A549 treated with RU486 at 1 μM for 4 hours (cell line): ENCODE measurements around the gene HCN2. TPM values are rescaled to one million over a fixed set of nuclear protein-coding genes. Genes with fewer than 3 reads are reported as not detected.

Experiments used
- total RNA-seq: library from RNA; stranded (reverse); fragments of 200-300 nt; extraction: Qiagen RNA extraction; gene quantifications from 5 replicates; pipeline ENCODE4 v1.2.3, GENCODE V29; 2022; ENCODE audit warnings: low read depth

HCN2 gene
- total RNA-seq = 27.7 to 43.9 TPM (median 40.1 TPM) in 5 replicates

DNA sequence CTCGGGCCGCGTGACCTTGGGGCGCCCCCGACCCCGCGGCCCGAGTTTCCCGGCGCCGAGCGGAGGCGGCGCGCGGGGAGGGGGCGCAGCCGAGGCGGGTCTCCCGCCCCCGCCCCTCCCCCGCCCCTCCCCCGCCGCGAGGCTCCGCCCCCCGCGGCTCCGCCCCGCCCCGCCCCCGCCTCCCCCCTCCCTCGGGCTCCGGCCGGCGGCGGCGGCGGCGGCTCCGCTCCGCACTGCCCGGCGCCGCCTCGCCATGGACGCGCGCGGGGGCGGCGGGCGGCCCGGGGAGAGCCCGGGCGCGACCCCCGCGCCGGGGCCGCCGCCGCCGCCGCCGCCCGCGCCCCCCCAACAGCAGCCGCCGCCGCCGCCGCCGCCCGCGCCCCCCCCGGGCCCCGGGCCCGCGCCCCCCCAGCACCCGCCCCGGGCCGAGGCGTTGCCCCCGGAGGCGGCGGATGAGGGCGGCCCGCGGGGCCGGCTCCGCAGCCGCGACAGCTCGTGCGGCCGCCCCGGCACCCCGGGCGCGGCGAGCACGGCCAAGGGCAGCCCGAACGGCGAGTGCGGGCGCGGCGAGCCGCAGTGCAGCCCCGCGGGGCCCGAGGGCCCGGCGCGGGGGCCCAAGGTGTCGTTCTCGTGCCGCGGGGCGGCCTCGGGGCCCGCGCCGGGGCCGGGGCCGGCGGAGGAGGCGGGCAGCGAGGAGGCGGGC, at the start of gene HCN2:
Gene HCN2, plus strand, starts transcription at position 189 of the 703 bp plus-strand sequence. Its CDS starts 65 bp downstream, at position 254.

DNA sequence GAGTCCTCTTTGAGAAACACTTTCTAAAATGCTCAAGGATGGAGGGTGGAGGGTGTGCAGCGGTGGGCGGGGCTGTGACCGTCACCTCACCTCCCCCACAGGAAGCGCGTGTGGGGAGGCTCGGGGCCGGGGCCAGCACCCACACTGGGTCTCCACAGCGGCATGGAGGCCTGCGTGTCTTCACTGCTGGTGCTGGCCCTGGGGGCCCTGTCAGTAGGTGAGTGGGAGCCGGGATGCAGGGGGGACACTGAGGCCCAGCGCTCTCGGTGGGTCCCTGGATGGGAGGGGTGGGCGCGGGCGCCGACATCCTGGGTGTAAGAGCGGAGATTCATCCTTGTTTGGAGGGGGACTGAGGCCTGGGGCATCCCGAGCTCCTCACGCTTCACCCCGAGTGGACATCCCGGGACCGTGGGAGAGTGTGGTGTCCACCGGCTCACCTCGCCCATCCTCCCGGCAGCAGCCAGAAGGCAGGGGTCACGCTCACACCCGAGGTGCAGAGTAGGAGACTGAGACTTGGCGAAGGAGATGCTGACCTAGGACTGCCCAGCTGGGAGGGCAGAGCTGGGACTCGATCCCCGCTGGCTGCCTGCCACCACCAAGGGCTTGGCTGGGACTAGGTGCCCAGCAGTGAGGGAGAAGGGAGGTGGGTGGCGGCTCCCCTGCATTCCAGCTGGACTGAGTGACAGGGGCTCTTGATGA, 45.6 kb upstream of the HCN2 start, which contains the start of gene GZMM:
Gene GZMM, plus strand, starts transcription at position 144 of the 699 bp plus-strand sequence. Its CDS starts 19 bp downstream, at position 163.

DNA sequence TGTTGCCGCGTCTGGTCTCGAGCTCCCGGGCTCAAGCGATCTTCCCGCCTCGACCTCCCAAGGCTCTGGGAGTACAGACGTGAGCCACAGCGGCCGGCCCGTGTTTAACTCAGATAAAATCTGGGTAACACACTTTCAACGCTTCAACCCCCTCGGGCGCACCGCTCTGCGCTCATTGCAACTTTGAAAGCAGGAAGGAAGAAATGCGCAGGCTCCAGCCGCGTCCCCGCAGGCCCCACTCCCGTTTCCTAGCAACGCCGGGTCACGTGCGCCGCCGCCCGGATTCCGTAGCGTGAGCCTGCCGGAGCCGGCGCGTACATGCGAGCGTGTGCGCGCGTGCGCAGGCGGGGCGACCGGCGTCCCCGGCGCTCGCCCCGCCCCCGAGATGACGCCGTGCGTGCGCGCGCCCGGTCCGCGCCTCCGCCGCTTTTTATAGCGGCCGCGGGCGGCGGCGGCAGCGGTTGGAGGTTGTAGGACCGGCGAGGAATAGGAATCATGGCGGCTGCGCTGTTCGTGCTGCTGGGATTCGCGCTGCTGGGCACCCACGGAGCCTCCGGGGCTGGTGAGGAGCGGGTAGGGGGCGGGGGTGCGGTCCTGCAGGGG, 17.4 kb upstream of the HCN2 start, which contains the start of gene BSG:
Gene BSG, plus strand, starts transcription at position 457 of the 603 bp plus-strand sequence. Its CDS starts 39 bp downstream, at position 496.

DNA sequence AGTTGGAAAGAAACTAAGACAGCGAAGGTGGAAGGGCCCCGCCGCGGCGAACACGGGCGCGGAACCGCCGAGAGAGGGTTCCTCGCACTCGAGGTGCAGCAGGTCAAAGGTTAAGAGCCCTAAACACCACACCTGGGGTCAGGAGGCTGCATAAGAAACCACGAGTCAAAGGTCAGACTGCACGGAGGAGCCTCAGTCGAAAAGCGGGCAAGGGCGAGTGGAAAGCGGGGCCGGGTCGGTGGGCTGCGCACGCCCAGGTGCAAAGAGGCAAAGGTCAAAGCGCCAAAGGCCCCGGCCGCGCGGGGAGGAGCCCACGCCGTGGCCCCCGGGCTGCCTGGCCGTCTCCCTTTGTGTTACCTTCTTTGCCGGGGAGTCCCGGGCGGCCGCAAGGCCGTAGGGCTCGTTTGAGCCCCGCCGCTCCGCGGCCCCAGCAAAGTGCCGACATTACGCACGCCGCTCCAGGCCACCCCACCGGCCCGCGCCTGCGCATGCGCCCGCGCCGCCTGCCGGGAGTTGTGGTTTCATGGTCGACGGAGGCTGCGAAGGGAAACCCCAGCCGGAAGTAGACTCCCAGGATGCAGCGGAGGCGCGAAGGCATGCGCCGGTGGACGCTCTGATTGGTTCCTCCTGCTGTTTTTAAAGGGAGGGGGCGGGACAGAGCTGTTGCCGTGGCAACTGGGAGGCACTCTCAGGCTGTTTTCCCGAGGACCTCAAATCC, 43.5 kb downstream of the HCN2 start, which contains the start of gene POLRMT:
Gene POLRMT, minus strand, starts transcription at position 470 of the 718 bp plus-strand sequence. Its CDS starts 25 bp downstream, at position 445.

DNA sequence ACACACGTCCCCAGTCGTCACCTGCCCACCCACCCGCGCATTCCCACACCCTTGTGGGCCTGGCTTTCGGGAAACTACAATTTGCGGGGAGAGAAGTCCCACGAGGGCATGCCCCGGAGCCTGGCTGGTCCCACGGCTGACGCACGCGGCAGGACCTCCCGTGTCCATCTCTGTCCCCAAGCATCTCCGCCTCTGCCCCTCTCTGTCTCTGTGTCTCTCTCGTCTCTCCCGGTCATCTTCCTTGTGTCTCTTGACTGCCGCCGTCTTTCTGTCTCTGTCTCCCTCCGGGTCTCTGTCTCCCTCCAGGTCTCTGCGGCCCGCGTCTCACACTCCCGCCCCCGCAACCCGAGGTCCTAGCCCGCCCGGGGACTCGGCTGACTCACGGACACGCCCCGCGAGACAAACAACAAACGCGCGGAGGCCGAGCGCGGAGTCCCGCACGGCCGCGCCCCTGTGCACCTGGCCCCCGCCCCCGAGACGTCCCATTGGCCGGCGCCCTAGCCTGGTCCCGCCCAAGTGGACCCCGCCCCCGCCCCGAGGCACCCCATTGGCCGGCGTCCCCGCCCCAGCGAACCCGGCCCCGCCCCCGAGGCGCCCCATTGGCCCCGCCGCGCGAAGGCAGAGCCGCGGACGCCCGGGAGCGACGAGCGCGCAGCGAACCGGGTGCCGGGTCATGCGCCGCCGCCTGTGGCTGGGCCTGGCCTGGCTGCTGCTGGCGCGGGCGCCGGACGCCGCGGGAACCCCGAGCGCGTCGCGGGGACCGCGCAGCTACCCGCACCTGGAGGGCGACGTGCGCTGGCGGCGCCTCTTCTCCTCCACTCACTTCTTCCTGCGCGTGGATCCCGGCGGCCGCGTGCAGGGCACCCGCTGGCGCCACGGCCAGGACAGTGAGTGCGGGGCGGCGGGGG, 49.8 kb downstream of the HCN2 start, which contains the start of gene FGF22:
Gene FGF22, plus strand, starts transcription at position 627 of the 908 bp plus-strand sequence. Its CDS starts 47 bp downstream, at position 674.

DNA sequence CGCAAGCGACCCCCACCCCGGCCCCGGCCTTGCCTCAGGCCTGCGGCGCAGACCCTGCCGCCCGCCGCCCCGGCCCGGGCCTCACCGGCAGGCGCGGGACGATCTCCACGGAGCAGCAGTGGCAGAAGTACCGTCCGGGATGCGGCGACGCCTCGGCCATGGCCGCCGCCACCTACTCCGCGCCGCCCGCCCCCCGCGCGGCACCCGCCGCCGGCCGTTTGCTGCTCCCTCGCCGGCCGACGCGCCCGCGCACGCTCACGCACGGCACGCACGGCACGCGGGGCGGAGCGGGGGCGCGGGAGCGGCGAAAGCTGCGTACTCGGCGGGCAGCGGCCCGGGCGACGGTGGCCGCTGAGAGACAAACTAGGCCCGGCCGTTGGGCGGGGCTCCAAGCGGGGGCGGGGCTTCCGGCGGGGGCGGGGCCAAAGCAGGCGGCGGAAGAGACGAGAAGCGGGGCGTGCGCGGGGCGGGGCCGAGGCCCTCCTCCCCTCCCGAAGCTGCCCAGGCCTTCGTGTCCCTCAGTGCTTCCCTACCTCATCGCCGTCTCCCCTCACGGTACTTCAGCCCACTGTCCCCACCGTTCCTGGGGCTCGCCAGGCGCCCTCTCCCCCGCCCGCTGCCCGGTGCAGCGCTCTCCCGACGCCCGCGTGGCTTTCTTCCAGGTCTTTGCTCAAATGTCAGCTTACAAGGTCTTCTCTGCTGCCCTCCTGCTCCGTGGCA, 73.4 kb downstream of the HCN2 start, which contains the start of gene RNF126:
Gene RNF126, minus strand, starts transcription at position 253 of the 720 bp plus-strand sequence. Its CDS starts 93 bp downstream, at position 160.

Other genes starting within 250 kb of the HCN2 start
- gene MIER2, start 245.1 kb upstream of the HCN2 start, total RNA-seq = 14.1 to 21.2 TPM (median 19.8 TPM) in 5 replicates
- 0.15 to 0.61 TPM (median 0.54 TPM) in 5 replicates for gene C2CD4C, start 180.7 kb upstream of the HCN2 start, total RNA-seq
- 0.63 to 1.4 TPM (median 0.97 TPM) in 5 replicates for gene SHC2, start 128.8 kb upstream of the HCN2 start, total RNA-seq
- gene MADCAM1, start 93.4 kb upstream of the HCN2 start, total RNA-seq = 0.15 to 0.28 TPM (median 0.19 TPM) in 5 replicates
- gene TPGS1, start 82.4 kb upstream of the HCN2 start, total RNA-seq = 11.8 to 19.1 TPM (median 18.1 TPM) in 5 replicates
- 59.4 to 109 TPM (median 103 TPM) in 5 replicates for gene CDC34, start 58.1 kb upstream of the HCN2 start, total RNA-seq
- gene GZMM, start 45.8 kb upstream of the HCN2 start, total RNA-seq = 0.23 to 0.66 TPM (median 0.51 TPM) in 4 of 5 replicates, not detected in the other
- 636 to 735 TPM (median 683 TPM) in 5 replicates for gene BSG, start 17.3 kb upstream of the HCN2 start, total RNA-seq
- gene POLRMT, start 43.7 kb downstream of the HCN2 start, total RNA-seq = 74.8 to 121 TPM (median 94.7 TPM) in 5 replicates
- 0.24 to 0.95 TPM (median 0.67 TPM) in 5 replicates for gene FGF22, start 50.0 kb downstream of the HCN2 start, total RNA-seq
- 56.8 to 77.8 TPM (median 70.4 TPM) in 5 replicates for gene RNF126, start 73.3 kb downstream of the HCN2 start, total RNA-seq
- gene FSTL3, start 86.5 kb downstream of the HCN2 start, total RNA-seq = 122 to 180 TPM (median 158 TPM) in 5 replicates
- gene PRSS57, start 105.6 kb downstream of the HCN2 start, total RNA-seq = 0.16 to 0.19 TPM in 2 of 5 replicates, not detected in the others
- gene PALM, start 119.1 kb downstream of the HCN2 start, total RNA-seq = 11.8 to 18.1 TPM (median 13.4 TPM) in 5 replicates
- 71.8 to 97.6 TPM (median 91.6 TPM) in 5 replicates for gene MISP, start 161.2 kb downstream of the HCN2 start, total RNA-seq
- gene PTBP1, start 207.6 kb downstream of the HCN2 start, total RNA-seq = 218 to 248 TPM (median 225 TPM) in 5 replicates
- gene PLPPR3, start 232.1 kb downstream of the HCN2 start, total RNA-seq = 2.8 to 5.5 TPM (median 4.3 TPM) in 5 replicates
- gene AZU1, start 238.0 kb downstream of the HCN2 start, total RNA-seq = 0.14 to 0.53 TPM (median 0.28 TPM) in 4 of 5 replicates, not detected in the other